NCI-H187 (cell line): Measurements from ENCODE around the gene CHAT.

Experiments used
- DNase-seq, 2 experiments: peaks; one replicate each; lab custom pipeline; 2025; lab: John Stamatoyannopoulos, UW

CHAT gene

GRCh38 chr10:49613882-49614241 is at the start of gene CHAT:
CHAT (plus strand) TSS chr10:49614037; CDS start chr10:49614190, 153 bp downstream.
- DNase-seq: no peak

- DNase-seq: no peak
Observed at GRCh38 chr10:49564461-49565009, 49.3 kb upstream of the CHAT start.

- DNase-seq: no peak
Observed at GRCh38 chr10:49567810-49568209, 46.0 kb upstream of the CHAT start.

GRCh38 chr10:49568235-49568634 is 45.6 kb upstream of the CHAT start:
- DNase-seq: no peak

- no peak for DNase-seq
Observed at GRCh38 chr10:49569031-49569631, 44.7 kb upstream of the CHAT start.

GRCh38 chr10:49571388-49571787 is 42.4 kb upstream of the CHAT start:
- DNase-seq: no peak

- no peak for DNase-seq
Observed at GRCh38 chr10:49572594-49573114, 41.2 kb upstream of the CHAT start.

GRCh38 chr10:49575489-49576072 is 38.3 kb upstream of the CHAT start:
- no peak for DNase-seq

- DNase-seq: no peak
Observed at GRCh38 chr10:49577182-49577925, 36.5 kb upstream of the CHAT start.

- no peak for DNase-seq
Observed at GRCh38 chr10:49578392-49578791, 35.4 kb upstream of the CHAT start.

GRCh38 chr10:49579621-49580020 is 34.2 kb upstream of the CHAT start:
- DNase-seq: no peak

- no peak for DNase-seq
Observed at GRCh38 chr10:49585387-49585786, 28.4 kb upstream of the CHAT start.

- DNase-seq: no peak
Observed at GRCh38 chr10:49587981-49588380, 25.9 kb upstream of the CHAT start.

- DNase-seq: peak in 1 of 2 experiments; percentile 2
Observed at GRCh38 chr10:49592726-49593563, 20.9 kb upstream of the CHAT start.

- no peak for DNase-seq
Observed at GRCh38 chr10:49593564-49593875, 20.3 kb upstream of the CHAT start.

- DNase-seq: no peak
Observed at GRCh38 chr10:49593998-49594397, 19.8 kb upstream of the CHAT start.

GRCh38 chr10:49594594-49594993 is 19.2 kb upstream of the CHAT start:
- no peak for DNase-seq

GRCh38 chr10:49595003-49595712 is 18.7 kb upstream of the CHAT start:
- DNase-seq: no peak

- no peak for DNase-seq
Observed at GRCh38 chr10:49595713-49596492, 17.9 kb upstream of the CHAT start.

- DNase-seq: no peak
Observed at GRCh38 chr10:49596493-49596809, 17.4 kb upstream of the CHAT start.

GRCh38 chr10:49596836-49597235 is 17.0 kb upstream of the CHAT start:
- DNase-seq: no peak
